Gastroesophageal sphincter (tissue), 3 donors: Measurements from ENCODE around the gene EIF4E2.

Experiments used
- CTCF ChIP-seq, 4 experiments: fragments of 200-600 bp in 2 of 4; fragments of 450-650 bp in 2 of 4; sonication (generic) in 1 of 4; IDR thresholded peaks; one replicate each; pipeline ENCODE4 v1.5.1; 2017 to 2019; ENCODE audit warnings: antibody characterized with exemption in 4 of 4, mild to moderate bottlenecking in 2 of 4, moderate library complexity in 2 of 4
- EP300 ChIP-seq: sonication (generic); formaldehyde crosslinking; IDR thresholded peaks from one replicate; pipeline ENCODE4 v1.6.1; 2017; ENCODE audit warnings: antibody characterized with exemption, mild to moderate bottlenecking
- POLR2A ChIP-seq, 2 donors: fragments of 450-650 bp; IDR thresholded peaks; one replicate each; pipeline ENCODE4 v1.6.1; 2017; ENCODE audit warnings: antibody characterized with exemption in 2 of 2, mild to moderate bottlenecking in 2 of 2, moderate library complexity in 1 of 2
- POLR2AphosphoS5 ChIP-seq: sonication (generic); formaldehyde crosslinking; IDR thresholded peaks from one replicate; pipeline ENCODE4 v1.6.1; 2017; ENCODE audit warnings: antibody characterized with exemption

DNA sequence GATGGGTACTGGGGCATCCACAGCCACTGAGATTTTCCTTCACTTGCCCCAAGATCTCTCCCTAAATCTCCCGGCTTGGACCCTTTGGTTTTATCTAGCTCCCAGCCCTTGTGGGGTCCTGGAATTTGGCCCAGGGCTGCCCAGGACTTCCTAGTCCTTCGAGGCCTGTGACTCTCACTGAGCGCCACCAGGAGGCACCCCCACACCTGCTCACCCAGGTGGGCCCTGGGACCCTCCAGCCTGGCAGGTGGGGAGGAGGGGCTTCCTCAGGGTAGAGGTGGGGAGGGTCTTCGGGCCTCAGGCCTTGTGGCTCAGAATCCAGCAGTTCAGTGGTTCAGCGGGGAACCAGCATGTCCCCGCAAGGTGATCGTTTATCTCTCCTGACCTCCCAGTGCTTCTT is 42.2 kb upstream of the EIF4E2 start:
- TF ChIP-seq POLR2AphosphoS5 (no peak), CTCF (IDR thresholded peaks at IDR 0.05) (no peak), POLR2A (IDR thresholded peaks at IDR 0.05) (no peak), EP300 (no peak)
